HG02588 (cell line): ENCODE measurements around the gene STAT5A.

Experiments used
- ATAC-seq: cut with Tn5 transposase; IDR thresholded peaks from one replicate; pipeline ENCODE4 v1.9.1; 2021; ENCODE audit warnings: mild to moderate bottlenecking, moderate library complexity; ENCODE audit not compliant: unreplicated experiment

STAT5A gene

DNA sequence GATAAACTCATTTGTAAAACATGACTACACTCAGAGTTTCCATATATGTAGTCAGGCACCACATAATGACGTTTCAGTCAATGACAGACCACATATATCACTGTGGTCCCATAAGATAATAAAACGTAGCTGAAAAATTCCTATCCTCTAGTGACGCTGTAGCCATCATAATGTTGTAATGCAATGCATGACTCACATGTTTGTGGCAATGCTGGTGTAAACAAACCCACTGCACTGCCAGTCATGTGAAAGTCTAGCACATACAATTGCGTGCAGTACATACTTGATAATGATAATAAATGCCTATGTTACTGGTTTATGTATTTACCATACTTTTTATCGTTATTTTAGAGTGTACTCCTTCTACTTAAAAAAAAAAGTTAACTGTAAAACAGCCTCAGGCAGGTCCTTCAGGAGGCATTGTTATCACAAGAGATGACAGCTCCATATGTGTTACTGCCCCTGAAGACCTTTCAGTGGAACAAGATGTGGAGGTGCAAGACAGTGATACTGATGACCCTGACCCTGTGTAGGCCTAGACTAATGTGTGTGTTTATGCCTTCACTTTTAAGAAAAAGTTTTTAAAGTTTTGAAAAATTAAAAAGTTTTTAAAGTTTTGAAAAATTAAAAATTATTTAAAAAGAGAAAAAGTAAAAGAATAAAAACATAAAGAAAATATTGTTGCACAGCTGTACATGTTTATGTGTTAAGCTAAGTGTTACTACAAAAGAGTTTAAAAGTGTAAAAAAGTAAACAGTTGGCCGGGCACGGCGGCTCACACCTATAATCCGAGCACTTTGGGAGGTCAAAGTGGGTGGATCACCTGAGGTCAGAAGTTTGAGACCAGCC, 21.2 kb upstream of the STAT5A start:
- no peak for ATAC-seq

DNA sequence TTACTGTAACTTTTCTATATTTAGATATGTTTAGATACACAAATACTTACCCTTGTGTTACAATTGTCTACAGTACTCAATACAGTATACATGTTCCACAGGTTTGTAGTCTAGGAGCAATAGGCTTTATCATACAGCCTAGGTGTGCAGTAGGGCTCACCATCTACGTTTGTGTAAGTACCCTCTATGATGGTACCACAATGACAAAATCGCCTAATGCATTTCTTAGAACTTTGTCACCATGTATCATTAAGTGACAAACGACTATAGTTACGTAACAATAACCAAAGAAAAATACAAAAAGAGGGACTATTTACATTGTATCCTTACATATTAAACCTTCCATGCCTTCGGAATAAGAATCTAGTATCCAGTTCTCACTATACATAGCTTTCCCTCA, 20.1 kb upstream of the STAT5A start:
- no peak for ATAC-seq

DNA sequence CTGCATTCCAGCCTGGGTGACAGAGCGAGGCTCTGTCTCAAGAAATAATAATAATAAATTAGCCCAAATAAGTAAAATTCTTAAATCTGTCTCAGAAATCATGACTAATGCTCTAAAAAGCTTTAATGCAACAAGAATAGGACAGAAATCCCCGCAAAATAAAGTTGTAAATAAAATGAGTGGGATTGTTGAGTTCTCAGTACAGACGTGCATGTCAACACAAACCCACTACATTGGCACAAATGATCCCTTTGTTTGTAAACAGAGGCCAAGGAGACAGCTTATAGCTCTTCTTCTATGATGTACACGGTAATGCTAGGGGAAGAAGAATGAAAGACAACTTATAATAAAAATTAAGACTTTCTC, 18.1 kb upstream of the STAT5A start:
- no peak for ATAC-seq

DNA sequence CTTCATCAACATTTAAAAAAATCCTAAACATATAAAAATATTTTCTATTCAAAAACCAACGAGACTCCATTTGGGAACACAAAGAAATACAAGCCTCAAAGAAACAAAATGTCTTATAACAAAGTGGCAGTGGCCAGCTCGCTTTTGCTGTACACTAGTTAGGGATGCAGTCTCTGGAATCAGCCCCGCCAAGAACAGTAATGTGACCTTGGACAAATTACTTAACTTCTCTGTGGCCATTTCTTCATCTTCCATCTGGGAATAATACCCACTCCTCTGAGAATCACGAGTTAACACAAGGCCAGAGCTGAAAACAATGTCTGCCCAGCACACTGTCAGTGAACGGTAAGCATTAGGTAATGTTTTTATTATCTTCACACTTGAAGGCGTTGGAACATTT, 17.7 kb upstream of the STAT5A start:
- ATAC-seq: no peak

DNA sequence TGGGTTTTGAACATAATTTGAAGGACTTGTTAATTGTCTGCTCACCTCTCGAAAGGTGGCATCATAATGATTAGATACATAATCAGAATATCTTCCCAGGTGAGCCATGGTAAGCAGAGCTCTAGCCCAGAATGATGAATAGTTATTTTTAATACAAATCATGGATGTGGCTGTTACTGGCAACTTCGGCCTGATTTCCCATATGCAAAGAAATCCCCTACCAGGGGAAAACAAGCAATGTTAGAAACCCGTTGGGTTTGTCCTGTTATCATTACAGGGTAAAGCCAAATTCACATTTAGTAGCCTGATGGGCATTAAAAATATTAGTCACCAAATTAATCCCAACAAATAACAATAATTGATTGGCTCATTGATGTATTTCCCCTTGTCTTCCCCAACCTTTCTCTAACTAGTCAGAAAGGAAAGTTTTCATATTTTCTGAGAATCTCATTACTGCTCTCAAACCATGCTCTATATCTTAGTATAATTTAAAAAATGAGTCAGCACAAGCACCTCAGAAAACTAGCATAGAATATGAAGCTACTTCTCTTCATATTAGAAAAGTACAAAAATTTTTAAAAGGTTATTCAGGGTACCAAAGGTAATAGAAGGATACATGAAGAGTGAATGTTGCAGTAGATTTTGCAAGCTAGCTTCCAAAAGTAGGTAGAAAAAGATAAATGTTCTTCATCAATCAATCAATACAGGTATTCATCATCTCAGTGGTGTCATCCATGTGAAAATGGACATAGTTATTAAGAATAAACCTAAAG, 17.1 kb upstream of the STAT5A start:
- ATAC-seq: no peak

DNA sequence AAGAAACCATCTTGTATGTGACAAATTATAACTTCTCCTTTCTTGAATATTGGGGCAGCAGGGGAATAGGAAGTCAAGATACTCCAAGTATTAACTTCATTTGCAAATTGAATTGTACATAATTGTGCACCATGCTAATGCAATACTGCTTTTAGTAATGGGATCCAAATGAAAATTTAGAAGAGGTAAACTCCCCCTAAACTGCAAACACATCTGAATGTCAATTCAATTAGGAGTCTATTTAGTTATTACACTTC, 16.6 kb upstream of the STAT5A start:
- no peak for ATAC-seq

DNA sequence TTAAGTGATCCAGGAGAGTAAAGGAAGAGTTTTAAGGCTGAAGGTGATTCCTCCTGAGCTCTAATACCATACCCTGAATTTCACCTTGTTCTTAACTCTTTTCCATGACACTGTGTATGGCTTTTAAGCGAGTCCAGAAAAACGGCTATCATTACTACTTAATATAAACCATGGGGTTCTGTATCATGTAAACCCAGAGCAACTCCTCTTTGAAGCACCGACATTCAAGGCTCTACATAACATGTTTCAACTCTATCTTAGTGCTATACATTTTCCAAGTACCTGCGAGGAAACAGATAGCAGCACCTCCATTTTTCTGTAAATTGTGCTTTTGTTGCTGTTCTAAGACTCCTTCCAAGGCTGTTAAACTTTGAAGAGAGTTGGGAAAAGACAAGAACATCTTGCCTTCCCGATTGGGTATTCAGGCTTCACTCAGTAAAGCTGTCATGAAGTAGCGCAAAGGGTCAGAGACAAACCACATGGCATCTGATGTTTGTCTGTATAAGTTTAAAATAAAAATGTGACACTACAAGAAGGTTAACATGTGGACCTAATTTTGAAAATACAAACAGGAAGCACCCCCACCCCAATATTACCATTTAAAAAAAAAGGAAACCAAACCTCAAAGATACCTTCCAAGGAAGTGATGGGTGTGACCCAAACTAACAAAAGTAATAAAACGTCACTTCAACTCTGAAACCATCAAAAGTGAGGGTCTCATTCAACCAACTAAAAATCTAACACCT, 16.0 kb upstream of the STAT5A start:
- no peak for ATAC-seq

DNA sequence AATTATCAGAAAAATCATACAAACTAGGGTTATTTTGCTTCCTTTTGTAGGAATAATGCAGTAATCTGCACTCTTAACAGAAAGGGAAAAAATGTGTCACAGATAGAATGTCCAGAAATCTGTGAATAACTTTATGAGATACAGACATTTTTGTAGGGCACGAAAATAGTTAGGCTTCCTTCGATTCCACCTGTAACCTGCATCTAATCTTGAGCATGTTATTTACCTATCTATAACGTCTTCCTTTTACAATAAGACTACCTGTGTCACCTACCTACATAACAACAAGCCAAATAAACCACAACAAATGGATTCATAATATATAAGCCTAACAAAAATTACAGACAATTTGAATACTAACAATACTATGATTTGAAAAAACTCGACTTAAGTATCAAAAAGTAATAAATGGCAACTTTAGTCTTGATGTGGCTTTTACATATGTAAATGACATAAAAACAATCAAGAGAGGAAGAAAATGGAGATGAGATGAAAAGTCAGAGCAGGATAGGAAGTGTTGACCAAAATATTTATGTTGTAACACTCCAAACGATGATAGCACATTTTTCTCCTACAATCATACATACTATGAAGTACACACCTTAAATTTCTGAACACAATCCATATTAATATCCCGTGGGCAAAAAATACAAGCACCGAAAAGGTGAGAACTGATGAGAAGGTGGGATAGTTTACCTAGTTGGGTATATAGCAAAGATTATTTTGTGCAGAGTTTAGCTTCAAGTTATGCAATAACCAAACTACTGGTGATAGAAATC, 14.6 kb upstream of the STAT5A start:
- ATAC-seq: no peak

DNA sequence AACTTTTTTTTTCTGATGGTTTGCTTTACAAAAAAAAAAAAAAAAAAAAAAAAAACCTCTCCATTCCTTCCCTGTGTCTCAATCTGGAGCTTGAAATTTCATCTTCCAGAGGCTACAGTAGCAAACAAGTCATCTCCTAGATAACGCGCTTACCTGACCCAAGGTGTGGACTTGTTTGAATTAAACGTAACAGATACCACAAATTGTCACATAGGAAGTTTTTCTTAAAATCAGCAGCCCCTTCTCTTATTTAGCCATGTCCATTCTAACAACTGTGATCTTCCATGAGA, 14.1 kb upstream of the STAT5A start:
- ATAC-seq: no peak

DNA sequence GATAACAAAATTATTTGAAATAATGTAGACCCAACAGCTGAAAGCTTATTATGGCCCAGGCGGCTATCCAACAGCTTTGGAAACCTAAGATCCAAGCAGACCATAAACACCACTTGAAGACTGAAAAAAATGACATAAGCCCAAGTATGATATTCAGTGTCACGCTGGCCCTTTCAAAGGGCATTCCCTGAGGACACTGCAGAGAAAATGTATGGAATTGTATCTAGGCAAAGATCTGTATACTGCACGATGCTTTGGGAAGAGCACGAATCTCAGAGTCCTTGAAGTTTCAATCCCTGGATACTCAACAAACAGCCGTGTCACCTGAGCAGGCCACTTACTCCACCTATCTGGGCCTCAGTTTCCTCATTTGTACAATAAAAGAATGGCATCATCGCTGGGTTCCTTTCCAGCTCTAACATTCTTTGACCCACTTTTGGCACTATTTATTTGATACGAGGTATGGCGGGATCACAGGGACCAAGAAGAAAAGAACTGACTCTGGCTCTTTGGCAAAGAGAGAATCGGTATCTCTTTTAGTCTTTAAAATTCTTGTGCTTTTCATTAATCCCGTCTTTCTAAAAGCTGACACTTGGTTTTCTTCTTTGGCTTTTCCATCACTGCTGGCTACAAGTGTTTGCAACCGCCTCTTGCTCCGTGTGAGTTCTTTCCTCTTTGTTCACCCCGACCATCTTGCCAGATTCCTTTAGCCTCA, 13.3 kb upstream of the STAT5A start:
- no peak for ATAC-seq

DNA sequence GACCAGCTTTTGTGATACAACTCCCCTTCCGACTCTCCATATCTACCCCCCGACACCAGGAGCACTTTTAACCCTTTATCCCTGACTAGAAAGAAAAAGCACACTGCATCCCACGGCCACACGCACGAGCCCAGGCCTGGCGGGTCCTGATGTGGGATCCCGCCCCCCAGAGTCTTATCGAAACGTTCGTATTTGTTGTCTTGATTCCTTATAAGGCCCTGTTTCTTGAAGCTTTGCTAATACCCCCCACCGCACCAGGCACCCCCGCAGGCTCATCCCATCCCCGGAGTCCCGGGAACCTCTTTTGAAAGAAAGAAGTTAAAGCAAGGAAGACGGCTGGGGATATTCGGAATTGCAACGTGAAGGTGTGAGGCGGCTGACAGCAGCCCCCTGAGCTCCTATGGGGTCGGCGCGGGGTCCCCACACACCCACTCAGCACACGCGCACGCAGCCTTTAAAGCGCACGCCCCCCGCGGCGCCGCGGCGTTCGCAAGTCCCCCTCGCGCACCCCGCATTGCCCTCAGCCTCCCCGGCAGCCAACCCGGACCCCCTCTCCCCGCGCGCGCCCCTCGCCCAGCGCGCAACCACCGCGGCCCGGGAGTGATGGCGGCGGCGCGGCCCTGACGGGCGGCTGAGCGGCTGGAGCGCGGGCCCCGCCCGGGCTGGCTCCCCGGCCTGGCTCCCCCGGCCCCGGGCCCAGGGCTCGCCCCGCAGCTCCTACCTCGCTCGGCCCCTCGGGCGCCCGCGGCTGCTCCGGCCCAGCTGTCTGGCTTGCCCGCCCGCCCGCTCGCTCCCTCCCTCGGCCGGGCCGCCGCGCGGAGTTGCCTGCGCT, 12.6 kb upstream of the STAT5A start:
- ATAC-seq: peak; percentile 39

DNA sequence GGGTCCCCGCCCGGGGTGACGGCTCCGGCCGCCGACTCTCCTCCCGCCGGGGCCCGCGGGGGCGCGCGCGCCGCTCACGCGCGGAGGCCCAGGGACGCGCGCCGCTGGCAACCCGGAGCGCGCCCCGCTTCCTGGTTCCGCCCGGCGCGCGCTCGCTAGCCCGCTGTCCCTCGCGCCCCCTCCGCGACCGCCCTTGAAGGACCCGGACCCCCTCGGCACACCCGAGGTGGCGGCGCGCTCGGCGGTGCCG, 12.0 kb upstream of the STAT5A start, which contains the start of gene STAT5B:
TSS of gene STAT5B (minus strand) at position 33 of the 250 bp plus-strand sequence. CDS start 44,264 bp downstream, outside the sequence.
- ATAC-seq: peak; percentile 62

DNA sequence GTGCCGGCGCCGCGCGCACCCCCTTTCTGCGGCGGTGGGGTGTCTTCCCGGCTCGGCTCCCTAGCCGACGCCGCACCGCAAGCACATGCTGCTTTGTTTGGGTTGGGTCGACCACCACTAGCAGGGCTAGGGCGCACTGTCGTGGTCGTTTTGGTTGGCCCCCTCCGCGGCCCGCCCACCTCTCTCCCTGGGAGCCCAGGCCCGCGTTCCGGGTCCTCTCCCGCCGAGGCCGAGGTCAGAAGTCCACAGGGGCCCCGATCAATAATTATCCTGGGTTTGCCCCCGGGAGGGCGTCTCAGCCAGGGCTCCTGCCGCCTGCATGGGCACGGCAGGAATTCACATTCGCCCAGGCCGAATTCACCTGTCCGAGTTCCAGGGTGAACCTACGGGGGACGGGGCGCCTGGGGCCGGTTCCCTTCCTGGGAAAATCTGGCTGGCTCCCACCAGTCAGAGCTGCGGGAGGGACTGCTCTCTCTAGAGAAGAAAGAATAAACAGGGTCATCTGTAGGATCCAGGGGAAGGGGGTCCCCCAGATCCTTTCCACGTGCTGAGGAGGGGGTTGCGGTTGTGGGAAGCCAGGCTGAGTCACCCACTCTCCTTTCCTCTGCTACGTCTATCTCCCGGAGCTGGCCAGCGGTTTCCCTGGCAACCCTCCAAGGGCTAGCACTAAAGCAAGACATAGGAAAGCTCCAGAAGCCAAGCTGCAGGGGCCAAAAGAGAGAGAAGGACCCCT, 11.5 kb upstream of the STAT5A start:
- peak; percentile 17 for ATAC-seq

DNA sequence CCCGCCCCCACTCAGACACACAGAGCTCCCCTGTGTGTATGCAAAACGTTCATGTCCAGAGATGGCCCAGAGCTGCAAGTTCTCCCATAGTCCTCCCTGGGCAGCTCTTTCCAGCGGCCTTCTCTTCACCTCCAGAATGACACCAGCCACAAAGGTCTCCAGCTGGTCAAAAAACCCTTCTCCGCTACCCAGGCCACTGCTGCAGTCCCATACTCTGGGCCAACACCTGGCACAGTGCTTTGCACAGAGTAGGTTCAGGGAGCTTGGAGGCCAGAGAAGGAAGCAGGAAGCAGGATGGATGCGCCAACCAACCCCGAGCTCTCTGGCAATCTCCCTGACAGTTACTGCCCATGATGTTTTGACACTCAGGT, 11.0 kb upstream of the STAT5A start:
- no peak for ATAC-seq

DNA sequence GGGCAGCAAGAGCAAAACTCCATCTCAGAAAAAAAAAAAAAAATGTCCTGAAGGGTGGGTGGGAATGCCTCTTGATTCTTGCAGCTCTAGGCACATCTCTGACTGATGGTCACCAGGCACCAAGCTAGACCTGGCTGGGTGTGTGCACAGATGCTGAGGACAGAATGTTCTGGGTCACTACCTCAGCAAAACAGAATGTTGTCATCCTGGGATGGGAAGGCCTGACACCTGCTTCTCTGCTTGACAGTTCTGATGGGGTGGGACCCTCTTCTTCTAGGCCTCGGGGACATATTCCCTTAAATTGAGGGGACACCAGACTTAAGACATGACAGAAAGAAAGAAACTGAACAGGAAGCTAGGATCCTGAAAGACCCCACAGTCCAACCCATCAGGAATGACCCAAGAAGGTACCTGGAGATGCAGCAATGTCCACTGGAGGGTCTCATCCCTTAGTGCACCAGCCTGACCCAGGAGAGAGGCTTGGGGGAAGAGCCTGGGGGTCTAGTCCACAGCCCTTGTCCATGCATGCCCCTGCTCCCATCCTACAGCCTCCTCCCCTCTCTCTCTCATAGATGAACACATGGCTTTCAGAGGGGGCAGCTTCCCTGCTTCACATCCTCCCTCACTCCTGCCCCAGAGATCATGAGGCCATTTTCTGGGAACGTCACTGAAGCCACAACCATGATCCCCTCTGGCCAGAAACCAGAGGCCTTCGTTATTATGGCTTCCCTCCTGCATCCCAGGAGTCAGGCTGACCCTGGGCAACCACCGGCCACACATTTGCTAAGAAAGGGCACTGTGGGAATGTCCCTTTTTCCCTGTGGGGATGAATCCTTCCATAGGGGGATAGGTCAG, 8.3 kb upstream of the STAT5A start:
- no peak for ATAC-seq

DNA sequence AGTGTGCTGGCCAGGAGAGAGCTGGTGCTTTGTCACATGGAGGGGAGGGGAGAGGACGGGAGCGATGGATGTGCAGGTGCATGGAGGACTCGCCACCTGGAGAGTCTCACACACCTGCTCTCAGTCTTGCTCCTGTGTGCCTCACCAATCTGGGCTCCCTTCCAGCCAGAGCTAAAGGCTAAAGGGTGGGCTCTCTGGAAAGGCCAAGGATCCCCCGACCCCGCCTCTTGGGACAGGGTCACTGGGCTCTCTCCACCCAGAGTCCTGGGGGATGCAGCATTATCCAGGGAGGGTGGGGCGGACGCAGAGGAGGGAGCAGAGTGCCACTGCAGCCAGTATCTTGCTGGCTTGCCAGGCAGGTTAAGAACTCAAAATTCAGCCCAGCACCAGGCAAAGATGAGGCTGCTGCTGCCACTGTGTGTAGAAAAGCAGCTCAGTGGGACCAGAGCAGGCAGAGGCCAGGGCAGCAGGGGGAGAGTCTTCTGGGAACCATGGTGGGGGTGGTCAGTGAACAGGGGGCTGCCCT, 6.7 kb upstream of the STAT5A start:
- no peak for ATAC-seq

DNA sequence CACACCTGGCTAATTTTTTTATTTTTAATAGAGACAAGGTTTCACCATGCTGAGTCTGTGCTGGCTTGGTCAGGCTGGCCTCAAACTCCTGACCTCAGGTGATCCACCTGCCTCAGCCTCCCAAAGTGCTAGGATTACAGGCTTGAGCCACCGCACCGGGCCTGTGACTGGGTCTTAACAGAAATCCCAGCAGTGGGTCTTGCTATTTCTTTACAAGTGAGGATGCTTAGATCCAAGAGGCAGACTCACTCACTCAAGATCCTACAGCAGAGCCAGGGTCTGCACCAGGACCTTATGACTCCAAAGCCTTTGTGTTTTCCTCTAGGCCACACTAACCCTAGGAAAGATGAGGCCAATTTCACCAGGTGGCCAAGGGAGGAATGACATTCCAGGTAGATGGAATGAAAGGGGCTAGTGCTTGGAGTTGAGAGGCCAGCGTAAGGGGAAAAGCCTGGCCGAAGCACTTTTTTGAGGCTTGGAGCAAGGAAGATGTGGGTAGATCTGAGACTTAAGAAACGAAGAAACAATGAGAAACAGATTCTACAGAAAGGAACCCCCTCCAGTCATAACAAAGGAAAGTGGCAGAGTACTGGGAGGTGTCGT, 5.7 kb upstream of the STAT5A start:
- no peak for ATAC-seq
